ENCODE data around the gene ARHGAP42. TPM values are rescaled to one million over a fixed set of nuclear protein-coding genes. Genes with fewer than 3 reads are reported as not detected.

The ARHGAP42 gene
- total RNA-seq, 1 donor from 2014 or later, result 25.3 TPM

GRCh38 chr11:100777103-100777502 is 90.0 kb downstream of the ARHGAP42 start:
- H3K36me3 Mint-ChIP-seq (ENCODE audit: insufficient read depth), result peaks cover 5% of the 10 kb centered on the region
- no peak for TF ChIP-seq CTCF (IDR thresholded peaks at IDR 0.05; ENCODE audit: unreplicated experiment)
- H3K4me1 Mint-ChIP-seq (ENCODE audit: low read depth), result peaks cover 27% of the 10 kb centered on the region
- DNase-seq (ENCODE audit: low spot score, unreplicated experiment), result no peak
- no peaks in the 10 kb centered on the region for H3K27me3 Mint-ChIP-seq
- H3K4me3 Mint-ChIP-seq (ENCODE audit: low read depth), result peak overlapping the region; percentile 7
- peak overlapping the region; percentile 94 for H3K27ac Mint-ChIP-seq
- H3K9me3 Mint-ChIP-seq (ENCODE audit: low read depth), result no peaks in the 10 kb centered on the region

GRCh38 chr11:100777736-100778135 is 90.6 kb downstream of the ARHGAP42 start:
- no peak for DNase-seq (ENCODE audit: low spot score, unreplicated experiment)
- H3K27me3 Mint-ChIP-seq, result no peaks in the 10 kb centered on the region
- no peak for TF ChIP-seq CTCF (IDR thresholded peaks at IDR 0.05; ENCODE audit: unreplicated experiment)
- peak overlapping the region; percentile 45 for H3K27ac Mint-ChIP-seq
- H3K4me1 Mint-ChIP-seq (ENCODE audit: low read depth), result peaks cover 27% of the 10 kb centered on the region
- peaks cover 5% of the 10 kb centered on the region for H3K36me3 Mint-ChIP-seq (ENCODE audit: insufficient read depth)
- H3K9me3 Mint-ChIP-seq (ENCODE audit: low read depth), result no peaks in the 10 kb centered on the region
- no peak overlapping the region for H3K4me3 Mint-ChIP-seq (ENCODE audit: low read depth)

DNA sequence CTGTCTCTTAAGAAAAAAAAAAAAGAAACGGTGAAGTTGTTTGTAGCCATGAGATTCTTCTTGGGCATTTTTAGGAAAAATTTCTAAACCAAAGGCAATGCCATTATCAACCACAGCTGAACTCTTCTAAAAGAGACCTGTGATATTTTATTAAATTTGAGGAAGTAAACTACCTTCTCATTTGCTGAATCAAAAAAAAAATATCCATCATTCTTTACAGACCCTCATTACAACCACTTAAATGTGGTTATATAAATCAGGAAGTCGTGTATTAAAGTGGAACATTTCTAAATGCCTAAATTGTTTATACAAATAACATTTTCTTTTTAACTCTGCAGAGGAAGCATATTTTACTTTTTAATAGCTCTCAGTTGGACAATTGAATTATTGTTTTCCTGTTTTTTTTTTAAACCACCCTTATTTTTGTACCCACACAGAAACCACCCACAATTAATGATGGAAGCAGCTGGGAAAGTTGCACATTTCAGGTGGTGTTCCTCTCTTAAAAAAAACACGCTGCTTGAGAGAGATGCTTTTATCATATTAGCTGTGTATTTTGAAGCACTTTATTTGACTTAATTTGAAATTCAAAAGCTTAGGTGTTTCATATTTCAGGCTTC is 91.2 kb downstream of the ARHGAP42 start:
- Mint-ChIP-seq H3K4me3 (ENCODE audit: low read depth) (no peak overlapping the region), H3K9me3 (ENCODE audit: low read depth) (no peaks in the 10 kb centered on the region), H3K4me1 (ENCODE audit: low read depth) (peaks cover 27% of the 10 kb centered on the region), H3K27me3 (no peaks in the 10 kb centered on the region), H3K27ac (peak overlapping the region; percentile 45), H3K36me3 (ENCODE audit: insufficient read depth) (peaks cover 5% of the 10 kb centered on the region)
- no peak for TF ChIP-seq CTCF (IDR thresholded peaks at IDR 0.05; ENCODE audit: unreplicated experiment)
- DNase-seq (ENCODE audit: low spot score, unreplicated experiment), result no peak

DNA sequence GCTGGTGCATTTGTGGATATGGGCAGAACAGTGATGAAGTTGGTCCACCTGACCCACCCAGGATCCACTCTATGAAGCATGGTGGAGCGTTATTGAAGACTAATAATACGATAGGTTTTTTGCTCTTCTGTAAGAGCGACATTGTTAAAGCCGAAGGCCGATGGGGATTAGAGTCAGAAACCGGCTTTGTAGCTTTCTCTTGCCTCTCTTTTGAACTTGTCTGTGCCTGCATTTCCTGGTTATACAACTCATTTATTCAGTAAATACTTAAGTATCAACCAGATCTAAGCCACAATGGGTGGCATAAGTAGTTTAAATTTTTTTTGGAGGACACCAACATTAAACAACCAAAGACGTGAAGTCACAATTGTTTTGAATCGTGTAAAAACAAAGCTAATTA is 93.4 kb downstream of the ARHGAP42 start:
- H3K9me3 Mint-ChIP-seq (ENCODE audit: low read depth), result no peaks in the 10 kb centered on the region
- no peak overlapping the region for H3K4me3 Mint-ChIP-seq (ENCODE audit: low read depth)
- H3K36me3 Mint-ChIP-seq (ENCODE audit: insufficient read depth), result peaks cover 1% of the 10 kb centered on the region
- TF ChIP-seq CTCF (IDR thresholded peaks at IDR 0.05; ENCODE audit: unreplicated experiment), result no peak
- no peak overlapping the region for H3K27ac Mint-ChIP-seq
- peaks cover 21% of the 10 kb centered on the region for H3K4me1 Mint-ChIP-seq (ENCODE audit: low read depth)
- no peaks in the 10 kb centered on the region for H3K27me3 Mint-ChIP-seq
- DNase-seq (ENCODE audit: low spot score, unreplicated experiment), result no peak

GRCh38 chr11:100785148-100785983 is 98.3 kb downstream of the ARHGAP42 start:
- Mint-ChIP-seq H3K36me3 (ENCODE audit: insufficient read depth) (peaks cover 1% of the 10 kb centered on the region), H3K27me3 (no peaks in the 10 kb centered on the region), H3K4me3 (ENCODE audit: low read depth) (no peak overlapping the region), H3K9me3 (ENCODE audit: low read depth) (peaks cover 9% of the 10 kb centered on the region), H3K27ac (no peak overlapping the region), H3K4me1 (ENCODE audit: low read depth) (peaks cover 4% of the 10 kb centered on the region)
- no peak for TF ChIP-seq CTCF (IDR thresholded peaks at IDR 0.05; ENCODE audit: unreplicated experiment)
- DNase-seq (ENCODE audit: low spot score, unreplicated experiment), result no peak
